SHP77 (cell line): Measurements from ENCODE around the gene OR6B2.
"Not testable (repeated sequence)": the region's sequence is repeated elsewhere in the genome, so short reads cannot be mapped to it uniquely, and the experiment has no call there.

Source experiments
- DNase-seq, 2 experiments: peaks; one replicate each; lab custom pipeline; 2025; lab: John Stamatoyannopoulos, UW

Gene OR6B2

GRCh38 chr2:240030379-240031094 is at the start of gene OR6B2:
Gene OR6B2 (minus strand): TSS chr2:240030429. CDS start chr2:240030429, 0 bp downstream.
- no peak for DNase-seq

- no peak for DNase-seq
Observed at GRCh38 chr2:240078631-240079030, 48.4 kb upstream of the OR6B2 start.

GRCh38 chr2:240077442-240077841 is 47.2 kb upstream of the OR6B2 start:
- DNase-seq: no peak

GRCh38 chr2:240074545-240074944 is 44.3 kb upstream of the OR6B2 start:
- no peak for DNase-seq

- no peak for DNase-seq
Observed at GRCh38 chr2:240070907-240071306, 40.7 kb upstream of the OR6B2 start.

- no peak for DNase-seq
Observed at GRCh38 chr2:240069829-240070228, 39.6 kb upstream of the OR6B2 start.

- DNase-seq: no peak
Observed at GRCh38 chr2:240068193-240068592, 38.0 kb upstream of the OR6B2 start.

GRCh38 chr2:240066489-240066888 is 36.3 kb upstream of the OR6B2 start:
- DNase-seq: no peak

- DNase-seq: no peak
Observed at GRCh38 chr2:240064898-240065297, 34.7 kb upstream of the OR6B2 start.

- DNase-seq: peak; percentile 52 to 60
Observed at GRCh38 chr2:240060977-240061591, 30.9 kb upstream of the OR6B2 start.

- no peak for DNase-seq
Observed at GRCh38 chr2:240056678-240057077, 26.4 kb upstream of the OR6B2 start.

GRCh38 chr2:240055177-240055917 is 25.1 kb upstream of the OR6B2 start:
- DNase-seq: no peak

GRCh38 chr2:240053173-240054155 is 23.2 kb upstream of the OR6B2 start, which contains the start of gene OR6B3:
Gene OR6B3 (minus strand): TSS chr2:240053521.
- DNase-seq: no peak

GRCh38 chr2:240052524-240052923 is 22.3 kb upstream of the OR6B2 start:
- DNase-seq: no peak

GRCh38 chr2:240051697-240052096 is 21.5 kb upstream of the OR6B2 start:
- DNase-seq: no peak

GRCh38 chr2:240050278-240050677 is 20.0 kb upstream of the OR6B2 start:
- DNase-seq: no peak

- no peak for DNase-seq
Observed at GRCh38 chr2:240048237-240048636, 18.0 kb upstream of the OR6B2 start.

GRCh38 chr2:240045098-240045497 is 14.9 kb upstream of the OR6B2 start:
- no peak for DNase-seq

GRCh38 chr2:240044096-240044495 is 13.9 kb upstream of the OR6B2 start:
- not testable (repeated sequence) for DNase-seq

- DNase-seq: no peak
Observed at GRCh38 chr2:240043279-240043989, 13.2 kb upstream of the OR6B2 start.

GRCh38 chr2:240042740-240043139 is 12.5 kb upstream of the OR6B2 start:
- DNase-seq: no peak
